Cardiac muscle cell (in vitro differentiated cells and primary cell): ENCODE measurements around the gene ENPP6. TPM values are rescaled to one million over a fixed set of nuclear protein-coding genes. Genes with fewer than 3 reads are reported as not detected.

Experiments
- DNase-seq, 2 donors: peaks; one replicate each; pipeline versions ENCODE4 v3.0.0 to v3.0.0-alpha.2; 2010 to 2017; ENCODE audit warnings: low read depth in 1 of 2, low spot score in 1 of 2
- H3K27ac ChIP-seq: fragments of 200-600 bp; sonication (generic); 2 replicates; pipeline ENCODE4 v1.5.1; 2016
- H3K27me3 ChIP-seq: fragments of 200-600 bp; sonication (generic); 2 replicates; pipeline ENCODE4 v1.6.0; 2016; ENCODE audit warnings: control low read depth
- H3K36me3 ChIP-seq: fragments of 200-600 bp; sonication (generic); 2 replicates; pipeline ENCODE4 v1.5.1; 2016; ENCODE audit warnings: control low read depth
- H3K4me1 ChIP-seq: fragments of 200-600 bp; sonication (generic); 2 replicates; pipeline ENCODE4 v1.8.1; 2017; ENCODE audit warnings: low read depth, mild to moderate bottlenecking, mixed run types
- H3K4me3 ChIP-seq: fragments of 200-600 bp; sonication (generic); 2 replicates; pipeline ENCODE4 v1.5.1; 2016; ENCODE audit warnings: mild to moderate bottlenecking
- H3K9me3 ChIP-seq: fragments of 200-600 bp; sonication (generic); 2 replicates; pipeline ENCODE4 v1.5.1; 2017; ENCODE audit warnings: low read depth, mild to moderate bottlenecking, control low read depth
- polyA plus RNA-seq: library from polyadenylated mRNA; unstranded; fragments of >200 nt; fragmentation: Nextera tagmentation; extraction: Ambion mirVana; gene quantifications from 2 replicates; pipeline ENCODE4 v1.2.1, GENCODE V29; 2016
- total RNA-seq: library from RNA; depleted of rRNA; stranded (reverse); fragments of >200 nt; gene quantifications from 2 replicates; pipeline ENCODE4 v1.2.3, GENCODE V29; 2016
- TF ChIP-seq, protein P1 (sequence below): IDR thresholded peaks from 2 replicates; pipeline ENCODE4 v1.5.1; 2012; ENCODE audit warnings: low read depth, mild to moderate bottlenecking, low read length

ENPP6 gene
- total and polyA plus RNA-seq, 2 experiments from 2014 or later: not detected

DNA sequence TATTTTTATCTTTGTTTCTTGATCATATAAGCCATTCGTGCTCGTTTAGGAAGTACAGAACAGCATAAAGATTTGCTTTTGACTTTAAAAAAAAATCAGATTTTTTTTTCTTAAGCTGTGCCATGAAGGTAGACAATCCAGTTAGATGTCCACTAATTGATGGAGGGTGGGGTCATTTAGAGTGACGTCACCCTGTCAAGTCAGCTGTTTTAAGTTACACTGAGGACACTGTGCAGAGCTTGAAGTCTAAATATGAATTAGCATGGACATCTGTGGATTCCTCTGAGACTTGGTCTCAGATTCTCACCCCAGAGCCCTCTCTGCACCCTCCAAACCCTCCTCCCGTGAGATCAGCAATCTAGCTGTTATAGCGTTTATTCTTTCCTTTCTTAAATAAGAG is 63.9 kb downstream of the ENPP6 start:
- peaks cover 6% of the 10 kb centered on the region for H3K4me1 ChIP-seq
- TF ChIP-seq, protein P1, sequence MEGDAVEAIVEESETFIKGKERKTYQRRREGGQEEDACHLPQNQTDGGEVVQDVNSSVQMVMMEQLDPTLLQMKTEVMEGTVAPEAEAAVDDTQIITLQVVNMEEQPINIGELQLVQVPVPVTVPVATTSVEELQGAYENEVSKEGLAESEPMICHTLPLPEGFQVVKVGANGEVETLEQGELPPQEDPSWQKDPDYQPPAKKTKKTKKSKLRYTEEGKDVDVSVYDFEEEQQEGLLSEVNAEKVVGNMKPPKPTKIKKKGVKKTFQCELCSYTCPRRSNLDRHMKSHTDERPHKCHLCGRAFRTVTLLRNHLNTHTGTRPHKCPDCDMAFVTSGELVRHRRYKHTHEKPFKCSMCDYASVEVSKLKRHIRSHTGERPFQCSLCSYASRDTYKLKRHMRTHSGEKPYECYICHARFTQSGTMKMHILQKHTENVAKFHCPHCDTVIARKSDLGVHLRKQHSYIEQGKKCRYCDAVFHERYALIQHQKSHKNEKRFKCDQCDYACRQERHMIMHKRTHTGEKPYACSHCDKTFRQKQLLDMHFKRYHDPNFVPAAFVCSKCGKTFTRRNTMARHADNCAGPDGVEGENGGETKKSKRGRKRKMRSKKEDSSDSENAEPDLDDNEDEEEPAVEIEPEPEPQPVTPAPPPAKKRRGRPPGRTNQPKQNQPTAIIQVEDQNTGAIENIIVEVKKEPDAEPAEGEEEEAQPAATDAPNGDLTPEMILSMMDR: no peak
- no peaks in the 10 kb centered on the region for H3K36me3 ChIP-seq
- no peaks in the 10 kb centered on the region for H3K9me3 ChIP-seq
- H3K27ac ChIP-seq: no peak overlapping the region
- H3K4me3 ChIP-seq: no peak overlapping the region
- DNase-seq: no peak
- no peaks in the 10 kb centered on the region for H3K27me3 ChIP-seq

DNA sequence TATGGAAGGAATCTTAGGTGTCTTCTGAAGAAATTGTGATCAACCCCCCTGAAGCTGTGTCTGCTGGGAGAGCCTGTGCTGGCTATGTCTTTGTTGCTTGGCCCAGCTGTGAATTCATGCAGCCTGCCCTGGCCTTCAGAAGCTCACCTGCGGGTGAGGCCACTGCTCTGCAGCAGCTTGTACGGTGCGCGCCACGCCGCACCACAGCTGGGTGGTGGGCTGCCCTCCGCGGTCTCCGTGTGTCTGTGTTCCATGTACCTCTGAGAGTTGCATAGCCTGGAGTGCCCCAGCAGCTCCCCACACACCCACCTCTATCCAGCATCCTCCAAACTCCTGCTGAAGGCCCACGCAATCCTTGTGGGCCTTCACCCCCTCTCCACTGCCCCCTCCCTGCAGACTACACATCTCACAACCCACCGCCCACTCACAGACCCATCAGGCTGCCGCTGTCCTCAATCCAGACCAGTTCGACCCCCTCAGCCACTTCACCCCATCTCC is 65.6 kb downstream of the ENPP6 start:
- DNase-seq: no peak
- Histone ChIP-seq H3K4me3 (no peak overlapping the region), H3K27me3 (no peaks in the 10 kb centered on the region), H3K9me3 (no peaks in the 10 kb centered on the region), H3K36me3 (no peaks in the 10 kb centered on the region), H3K4me1 (peaks cover 7% of the 10 kb centered on the region), H3K27ac (no peak overlapping the region)
- TF ChIP-seq, protein P1: no peak

DNA sequence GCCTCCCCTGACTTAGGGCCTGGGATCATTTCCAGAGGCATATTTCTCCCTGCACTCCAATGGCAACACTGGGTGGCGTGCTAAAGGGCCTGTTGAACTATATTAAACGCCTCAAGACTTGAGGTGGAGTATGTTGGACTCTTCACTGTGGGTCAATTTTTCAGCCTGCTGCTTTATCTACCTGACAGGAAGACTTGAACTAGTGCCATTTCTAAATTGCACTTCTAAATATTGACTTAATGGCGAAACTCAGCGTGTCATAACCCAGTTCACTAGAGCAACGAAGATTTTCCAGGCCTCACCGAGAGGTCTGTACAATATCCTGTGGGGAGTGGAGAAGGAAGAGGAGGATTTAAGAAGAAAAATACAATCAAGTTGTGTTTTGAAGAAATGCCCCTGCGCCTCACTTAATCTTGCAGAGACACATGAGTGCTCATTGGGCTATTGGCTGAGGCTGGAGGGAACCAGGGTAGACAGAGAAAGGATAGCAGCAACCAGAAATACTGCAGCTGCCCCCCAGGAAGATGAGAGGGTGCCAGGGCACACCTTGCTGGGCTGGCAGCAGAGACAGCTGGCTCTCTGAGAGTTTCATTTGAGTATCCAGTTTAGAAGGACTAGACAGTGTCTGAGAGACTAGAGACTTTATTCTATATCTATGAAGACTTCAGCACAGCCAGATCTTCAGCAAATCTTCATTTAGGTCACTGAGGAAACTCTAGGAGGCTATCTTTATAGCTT is 67.4 kb downstream of the ENPP6 start:
- peaks cover 7% of the 10 kb centered on the region for H3K4me1 ChIP-seq
- no peaks in the 10 kb centered on the region for H3K36me3 ChIP-seq
- H3K4me3 ChIP-seq: no peak overlapping the region
- no peaks in the 10 kb centered on the region for H3K9me3 ChIP-seq
- no peaks in the 10 kb centered on the region for H3K27me3 ChIP-seq
- no peak overlapping the region for H3K27ac ChIP-seq
- TF ChIP-seq, protein P1: no peak
- DNase-seq: no peak

DNA sequence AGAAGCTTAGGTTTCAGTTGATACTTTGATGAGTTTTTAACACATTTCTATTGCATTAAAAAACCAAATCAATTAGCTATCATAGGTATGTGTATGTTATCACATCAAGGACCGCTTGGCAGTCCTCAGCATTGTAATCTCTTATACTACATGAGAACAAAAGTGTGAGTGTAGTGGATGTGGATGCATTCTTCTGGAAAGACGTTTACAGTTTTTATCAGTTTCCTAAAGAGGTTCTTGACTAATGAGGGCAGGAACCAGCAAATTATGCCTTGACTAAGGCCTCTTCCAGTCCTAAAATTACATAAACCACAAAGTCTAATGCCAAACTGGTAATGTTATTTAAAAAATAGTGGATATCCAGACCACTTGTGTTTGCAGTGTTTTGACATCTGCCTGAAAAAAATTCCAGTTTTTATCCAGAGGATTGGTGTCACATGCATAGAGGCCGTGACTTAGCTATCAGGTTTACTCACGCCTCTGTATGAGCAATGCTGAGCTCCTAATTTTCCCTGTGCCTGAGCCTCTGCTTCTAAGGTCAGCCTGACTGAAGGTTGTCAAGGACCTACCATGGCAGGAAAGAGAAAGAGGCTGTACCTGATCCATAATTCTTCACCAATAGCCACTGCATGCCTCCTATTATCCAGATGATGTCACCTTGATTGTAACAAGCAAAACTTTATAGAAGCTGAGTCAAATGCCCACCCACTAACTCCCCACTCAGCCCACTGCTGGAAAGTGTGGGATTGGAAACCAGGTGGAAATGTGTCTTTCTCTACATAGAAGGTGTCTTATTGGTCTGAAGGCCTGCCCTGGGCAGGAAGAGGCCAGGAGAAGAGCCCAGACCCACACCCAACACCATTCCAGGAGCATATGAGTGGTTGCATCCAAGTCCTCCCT is 68.7 kb downstream of the ENPP6 start:
- DNase-seq: peak in 1 of 2 donors; percentile 38
- no peaks in the 10 kb centered on the region for H3K9me3 ChIP-seq
- no peak overlapping the region for H3K27ac ChIP-seq
- H3K27me3 ChIP-seq: no peaks in the 10 kb centered on the region
- no peaks in the 10 kb centered on the region for H3K36me3 ChIP-seq
- TF ChIP-seq, protein P1: no peak
- no peak overlapping the region for H3K4me3 ChIP-seq
- peaks cover 7% of the 10 kb centered on the region for H3K4me1 ChIP-seq

DNA sequence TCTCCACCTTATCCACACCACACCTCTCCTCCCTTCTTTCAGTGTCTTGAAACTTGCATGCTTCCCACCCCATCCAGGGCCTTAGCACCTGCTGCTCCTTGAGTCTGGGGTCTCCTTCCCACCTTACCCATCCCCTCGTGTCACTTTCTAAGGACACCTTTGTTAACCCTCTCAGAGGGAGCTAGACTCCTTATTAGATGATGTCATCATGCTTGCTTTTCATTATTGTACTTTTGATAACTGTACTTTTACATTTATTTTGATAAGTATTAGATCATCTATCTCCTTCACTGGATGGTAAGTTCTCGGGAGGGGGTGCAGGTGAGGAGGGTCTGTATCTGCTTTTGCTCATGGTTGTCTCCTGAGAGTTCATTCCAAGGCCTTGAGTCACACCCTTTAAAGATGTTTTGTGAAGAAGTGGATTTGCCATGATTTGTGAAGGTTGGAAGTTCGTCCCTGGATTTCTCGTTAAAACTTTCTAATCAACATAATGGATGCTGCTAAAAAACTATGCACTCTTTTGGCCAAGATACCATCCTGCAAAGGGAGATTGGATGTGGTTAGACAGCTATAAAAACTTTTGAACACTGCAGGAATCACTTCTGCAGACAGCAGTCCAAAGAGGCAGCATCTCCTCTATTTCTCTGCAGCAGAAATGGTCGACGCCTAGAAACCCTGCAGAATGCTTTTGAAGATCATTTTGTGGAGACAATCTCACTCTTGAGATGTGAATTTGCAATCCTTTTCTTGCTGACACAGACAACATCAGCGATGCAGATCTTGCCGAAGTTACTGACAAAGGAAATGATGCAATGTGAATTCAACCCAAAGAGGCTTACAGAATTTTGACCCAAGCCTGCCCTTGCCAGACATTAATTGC is 69.6 kb downstream of the ENPP6 start:
- Histone ChIP-seq H3K4me1 (peaks cover 7% of the 10 kb centered on the region), H3K27me3 (no peaks in the 10 kb centered on the region), H3K4me3 (no peak overlapping the region), H3K27ac (no peak overlapping the region), H3K9me3 (no peaks in the 10 kb centered on the region), H3K36me3 (no peaks in the 10 kb centered on the region)
- DNase-seq: peak in 1 of 2 donors; percentile 43
- TF ChIP-seq, protein P1: no peak
